ENCODE results near the gene IFT27.

Gene IFT27

GRCh38 chr22:36775964-36776669 lies at the start of gene IFT27:
TSS of gene IFT27 (minus strand) at chr22:36776119. CDS start at chr22:36775707, 412 bp downstream.
- DNase-seq (ENCODE audit: low spot score): peak; percentile 98

GRCh38 chr22:36824655-36825054 lies 48.7 kb upstream of the IFT27 start:
- DNase-seq (ENCODE audit: low spot score): no peak

GRCh38 chr22:36823186-36823839 lies 47.4 kb upstream of the IFT27 start:
- no peak for DNase-seq (ENCODE audit: low spot score)

- DNase-seq (ENCODE audit: low spot score): no peak
Measured at GRCh38 chr22:36822581-36822980, 46.7 kb upstream of the IFT27 start.

- no peak for DNase-seq (ENCODE audit: low spot score)
Measured at GRCh38 chr22:36819112-36819511, 43.2 kb upstream of the IFT27 start.

GRCh38 chr22:36818010-36818642 lies 42.2 kb upstream of the IFT27 start:
- no peak for DNase-seq (ENCODE audit: low spot score)

GRCh38 chr22:36817525-36817848 lies 41.6 kb upstream of the IFT27 start:
- no peak for DNase-seq (ENCODE audit: low spot score)

GRCh38 chr22:36816636-36817524 lies 41.0 kb upstream of the IFT27 start, which contains the start of gene PVALB:
TSS of gene PVALB (minus strand) at chr22:36817035. CDS start at chr22:36817005, 30 bp downstream.
- no peak for DNase-seq (ENCODE audit: low spot score)

GRCh38 chr22:36816339-36816635 lies 40.4 kb upstream of the IFT27 start:
- DNase-seq (ENCODE audit: low spot score): no peak

GRCh38 chr22:36815558-36816338 lies 39.8 kb upstream of the IFT27 start:
- DNase-seq (ENCODE audit: low spot score): no peak

GRCh38 chr22:36814801-36815200 lies 38.9 kb upstream of the IFT27 start:
- no peak for DNase-seq (ENCODE audit: low spot score)

- no peak for DNase-seq (ENCODE audit: low spot score)
Measured at GRCh38 chr22:36811094-36811800, 35.3 kb upstream of the IFT27 start.

- DNase-seq (ENCODE audit: low spot score): no peak
Measured at GRCh38 chr22:36809351-36809750, 33.4 kb upstream of the IFT27 start.

GRCh38 chr22:36808721-36809344 lies 32.9 kb upstream of the IFT27 start:
- no peak for DNase-seq (ENCODE audit: low spot score)

- no peak for DNase-seq (ENCODE audit: low spot score)
Measured at GRCh38 chr22:36807627-36808026, 31.7 kb upstream of the IFT27 start.

- DNase-seq (ENCODE audit: low spot score): no peak
Measured at GRCh38 chr22:36806835-36807234, 30.9 kb upstream of the IFT27 start.

GRCh38 chr22:36803358-36803757 lies 27.4 kb upstream of the IFT27 start:
- no peak for DNase-seq (ENCODE audit: low spot score)

- DNase-seq (ENCODE audit: low spot score): no peak
Measured at GRCh38 chr22:36798674-36799066, 22.8 kb upstream of the IFT27 start.

- no peak for DNase-seq (ENCODE audit: low spot score)
Measured at GRCh38 chr22:36797911-36798673, 22.2 kb upstream of the IFT27 start.

GRCh38 chr22:36797374-36797773 lies 21.5 kb upstream of the IFT27 start:
- no peak for DNase-seq (ENCODE audit: low spot score)
